GM18498 (cell line): ENCODE measurements around the gene PTCH2.

ENCODE experiments used
- ATAC-seq: cut with Tn5 transposase; IDR thresholded peaks from one replicate; pipeline ENCODE4 v1.9.1; 2021; ENCODE audit warnings: mild to moderate bottlenecking, moderate library complexity; ENCODE audit not compliant: unreplicated experiment

The PTCH2 gene, protein sequence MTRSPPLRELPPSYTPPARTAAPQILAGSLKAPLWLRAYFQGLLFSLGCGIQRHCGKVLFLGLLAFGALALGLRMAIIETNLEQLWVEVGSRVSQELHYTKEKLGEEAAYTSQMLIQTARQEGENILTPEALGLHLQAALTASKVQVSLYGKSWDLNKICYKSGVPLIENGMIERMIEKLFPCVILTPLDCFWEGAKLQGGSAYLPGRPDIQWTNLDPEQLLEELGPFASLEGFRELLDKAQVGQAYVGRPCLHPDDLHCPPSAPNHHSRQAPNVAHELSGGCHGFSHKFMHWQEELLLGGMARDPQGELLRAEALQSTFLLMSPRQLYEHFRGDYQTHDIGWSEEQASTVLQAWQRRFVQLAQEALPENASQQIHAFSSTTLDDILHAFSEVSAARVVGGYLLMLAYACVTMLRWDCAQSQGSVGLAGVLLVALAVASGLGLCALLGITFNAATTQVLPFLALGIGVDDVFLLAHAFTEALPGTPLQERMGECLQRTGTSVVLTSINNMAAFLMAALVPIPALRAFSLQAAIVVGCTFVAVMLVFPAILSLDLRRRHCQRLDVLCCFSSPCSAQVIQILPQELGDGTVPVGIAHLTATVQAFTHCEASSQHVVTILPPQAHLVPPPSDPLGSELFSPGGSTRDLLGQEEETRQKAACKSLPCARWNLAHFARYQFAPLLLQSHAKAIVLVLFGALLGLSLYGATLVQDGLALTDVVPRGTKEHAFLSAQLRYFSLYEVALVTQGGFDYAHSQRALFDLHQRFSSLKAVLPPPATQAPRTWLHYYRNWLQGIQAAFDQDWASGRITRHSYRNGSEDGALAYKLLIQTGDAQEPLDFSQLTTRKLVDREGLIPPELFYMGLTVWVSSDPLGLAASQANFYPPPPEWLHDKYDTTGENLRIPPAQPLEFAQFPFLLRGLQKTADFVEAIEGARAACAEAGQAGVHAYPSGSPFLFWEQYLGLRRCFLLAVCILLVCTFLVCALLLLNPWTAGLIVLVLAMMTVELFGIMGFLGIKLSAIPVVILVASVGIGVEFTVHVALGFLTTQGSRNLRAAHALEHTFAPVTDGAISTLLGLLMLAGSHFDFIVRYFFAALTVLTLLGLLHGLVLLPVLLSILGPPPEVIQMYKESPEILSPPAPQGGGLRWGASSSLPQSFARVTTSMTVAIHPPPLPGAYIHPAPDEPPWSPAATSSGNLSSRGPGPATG

DNA sequence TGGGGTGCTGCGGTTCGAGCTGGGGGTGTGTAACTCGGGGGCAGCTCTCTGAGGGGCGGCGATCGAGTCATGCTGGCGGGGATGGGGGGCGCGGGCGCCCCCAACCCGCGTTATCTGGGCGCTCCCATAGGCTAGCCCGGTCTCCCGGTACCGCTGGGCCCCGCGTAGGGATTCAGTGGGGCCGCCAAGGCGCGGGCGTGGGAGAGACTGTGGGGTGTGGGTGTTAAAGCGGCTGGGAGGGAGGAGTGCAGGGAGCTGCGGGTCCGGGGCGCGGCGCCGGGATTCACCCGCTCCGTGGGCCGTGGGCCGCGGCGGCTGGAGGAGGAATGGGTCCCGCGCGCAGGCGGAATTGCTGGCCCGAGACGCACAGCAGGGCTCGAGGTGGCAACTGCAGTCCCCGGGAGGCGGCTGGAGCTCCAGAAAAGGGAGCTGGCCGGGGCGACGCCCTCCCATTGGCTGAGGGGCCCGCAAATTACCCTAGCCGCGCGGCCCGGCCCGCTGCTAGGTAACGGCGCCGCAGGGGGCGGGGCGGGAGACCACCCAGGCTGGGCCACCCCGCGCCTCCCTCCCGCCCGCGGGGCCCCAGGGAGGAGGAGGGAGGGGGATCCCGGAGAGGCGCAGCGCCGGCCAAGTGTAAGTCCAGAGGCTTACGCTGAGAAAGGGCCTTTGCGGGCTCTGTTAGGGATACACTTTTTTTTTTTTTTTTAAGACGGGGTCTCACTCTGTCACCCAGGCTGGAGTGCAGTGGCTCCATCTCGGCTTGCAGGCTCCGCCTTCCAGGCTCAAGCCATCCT lies at the start of gene PTCH2:
Gene PTCH2 (minus strand): TSS at position 392 of the 794 bp plus-strand sequence. CDS start 321 bp downstream, at position 71.
- no peak for ATAC-seq

- no peak for ATAC-seq
Measured at GRCh38 chr1:44890007-44890406, 47.0 kb upstream of the PTCH2 start.

DNA sequence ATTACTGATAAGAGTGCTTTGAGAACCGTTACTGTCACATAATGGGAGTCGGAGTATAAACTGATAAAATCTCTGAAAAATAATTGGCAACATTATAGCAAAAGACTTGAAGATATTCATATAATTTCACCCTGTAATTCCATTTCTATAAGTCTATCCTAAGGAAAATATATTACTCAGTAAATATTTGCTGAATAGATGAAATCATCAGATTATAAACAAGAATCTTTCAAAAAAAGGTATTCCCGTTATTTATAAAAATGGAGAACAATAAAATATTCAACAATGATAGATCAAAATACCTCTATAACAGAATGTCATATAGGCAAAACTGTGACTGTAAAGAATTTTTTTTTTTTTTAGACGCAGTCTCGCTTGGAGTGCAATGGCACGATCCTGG lies 42.4 kb upstream of the PTCH2 start:
- ATAC-seq, result no peak

DNA sequence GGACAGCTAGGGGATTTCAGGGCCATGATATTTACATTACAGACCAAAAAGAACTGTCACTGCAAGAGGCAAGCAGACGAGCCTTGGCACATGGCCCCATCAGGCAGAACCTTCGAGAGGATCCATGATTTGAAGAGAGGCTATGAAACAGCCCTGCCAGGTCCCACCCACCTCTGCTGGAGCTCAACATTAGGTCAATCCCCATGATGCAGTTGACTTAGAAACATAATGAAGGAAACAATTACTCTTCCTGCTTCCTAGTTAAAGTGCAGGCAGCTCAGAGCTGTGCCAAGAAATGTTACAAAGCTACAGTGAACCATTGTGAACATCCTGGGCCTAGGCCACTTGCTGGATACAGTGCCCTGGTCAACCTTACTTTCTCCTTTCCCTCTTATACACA lies 41.7 kb upstream of the PTCH2 start:
- no peak for ATAC-seq

DNA sequence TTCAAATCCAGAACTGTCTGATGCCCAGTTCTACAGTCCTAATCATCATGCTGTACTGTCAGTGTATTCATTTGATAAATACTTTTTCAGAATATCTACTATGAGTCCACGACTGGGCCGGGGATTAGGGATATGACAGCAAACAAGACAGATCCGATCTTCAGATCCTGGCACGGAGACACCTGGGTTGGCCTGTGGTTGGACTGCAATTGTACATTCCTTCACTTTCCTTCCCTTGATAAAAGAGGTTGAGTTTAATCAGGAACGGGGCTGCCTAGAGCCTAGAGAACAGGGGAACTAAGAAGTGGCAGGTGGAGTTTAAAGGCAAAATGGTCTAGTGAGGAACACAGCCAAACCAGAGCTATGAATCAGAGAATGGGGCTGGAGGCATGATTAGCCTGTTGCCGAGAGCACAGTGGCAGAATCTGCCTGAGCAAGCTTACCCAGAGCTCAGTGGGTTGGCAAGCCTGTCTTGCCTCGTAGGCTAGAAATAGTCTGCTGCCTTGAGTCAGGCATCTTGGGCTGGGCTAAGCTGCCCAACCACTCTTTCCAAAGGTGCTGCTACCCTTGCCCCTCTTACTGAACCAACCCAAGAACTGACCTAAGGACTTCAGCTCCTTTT lies 38.1 kb upstream of the PTCH2 start:
- ATAC-seq, result no peak

- no peak for ATAC-seq
Measured at GRCh38 chr1:44874155-44874554, 31.1 kb upstream of the PTCH2 start.

- ATAC-seq, result no peak
Measured at GRCh38 chr1:44870096-44870495, 27.0 kb upstream of the PTCH2 start.

- ATAC-seq, result no peak
Measured at GRCh38 chr1:44867801-44868200, 24.7 kb upstream of the PTCH2 start.

GRCh38 chr1:44862829-44863401 lies 19.9 kb upstream of the PTCH2 start:
- ATAC-seq, result no peak

- ATAC-seq, result no peak
Measured at GRCh38 chr1:44860891-44861425, 17.9 kb upstream of the PTCH2 start.

DNA sequence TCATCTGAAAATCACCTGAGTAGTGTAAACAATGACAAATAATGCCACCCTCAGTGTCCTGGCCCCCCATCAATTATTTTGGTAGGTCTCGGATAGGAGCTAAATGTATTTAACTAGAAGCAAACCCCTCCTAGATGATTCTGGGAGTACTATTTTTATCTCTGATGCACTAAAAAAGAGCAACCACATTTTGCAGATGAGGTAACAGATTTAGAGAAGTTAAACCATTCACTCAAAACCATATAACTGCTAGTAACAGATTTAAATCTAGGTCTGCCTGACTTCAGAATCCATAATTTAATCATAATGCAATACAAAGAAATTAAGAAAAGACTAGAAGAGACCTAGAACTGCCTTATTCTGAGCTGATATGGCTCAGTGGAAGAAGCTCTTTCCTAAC lies 17.3 kb upstream of the PTCH2 start:
- ATAC-seq, result no peak

DNA sequence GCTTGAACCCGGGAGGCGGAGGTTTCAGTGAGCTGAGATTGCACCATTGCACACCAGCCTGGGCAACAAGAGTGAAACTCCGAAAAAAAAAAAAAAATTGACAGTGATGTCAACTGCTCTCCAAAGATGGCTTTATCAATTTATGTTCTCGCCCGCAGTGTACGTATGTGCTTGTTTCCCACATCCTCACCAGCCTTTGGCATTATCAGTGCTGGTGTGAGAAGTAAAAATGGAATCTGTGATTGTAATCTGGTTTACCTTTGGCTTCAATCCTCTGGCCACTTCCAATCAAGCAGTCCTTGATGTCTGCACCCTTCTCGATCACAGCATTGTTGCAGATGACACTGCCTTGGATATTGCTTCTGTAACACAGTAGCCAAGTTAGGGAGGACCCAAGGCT lies 14.4 kb upstream of the PTCH2 start:
- ATAC-seq, result no peak

- ATAC-seq, result no peak
Measured at GRCh38 chr1:44855742-44856141, 12.7 kb upstream of the PTCH2 start.

GRCh38 chr1:44854970-44855369 lies 11.9 kb upstream of the PTCH2 start:
- ATAC-seq, result no peak

DNA sequence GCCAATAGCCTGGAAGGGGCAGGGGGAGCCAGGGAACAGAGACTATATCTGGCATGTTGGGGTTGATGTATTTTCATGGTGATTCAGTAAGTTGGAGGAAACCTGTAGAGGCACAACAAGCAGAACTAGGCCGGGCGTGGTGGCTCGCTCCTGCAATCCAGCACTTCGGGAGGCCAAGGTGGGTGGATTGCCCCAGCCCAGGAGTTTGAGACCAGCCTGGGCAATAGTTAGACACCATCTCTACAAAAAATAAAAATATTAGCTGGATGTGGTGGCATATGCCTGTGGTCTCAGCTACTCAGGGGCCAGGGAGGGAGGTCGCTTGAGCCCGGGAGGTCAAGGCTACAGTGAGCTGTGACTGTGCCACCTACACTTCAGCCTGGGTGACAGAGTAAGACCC lies 10.1 kb upstream of the PTCH2 start:
- ATAC-seq, result no peak

- no peak for ATAC-seq
Measured at GRCh38 chr1:44851308-44851707, 8.3 kb upstream of the PTCH2 start.

DNA sequence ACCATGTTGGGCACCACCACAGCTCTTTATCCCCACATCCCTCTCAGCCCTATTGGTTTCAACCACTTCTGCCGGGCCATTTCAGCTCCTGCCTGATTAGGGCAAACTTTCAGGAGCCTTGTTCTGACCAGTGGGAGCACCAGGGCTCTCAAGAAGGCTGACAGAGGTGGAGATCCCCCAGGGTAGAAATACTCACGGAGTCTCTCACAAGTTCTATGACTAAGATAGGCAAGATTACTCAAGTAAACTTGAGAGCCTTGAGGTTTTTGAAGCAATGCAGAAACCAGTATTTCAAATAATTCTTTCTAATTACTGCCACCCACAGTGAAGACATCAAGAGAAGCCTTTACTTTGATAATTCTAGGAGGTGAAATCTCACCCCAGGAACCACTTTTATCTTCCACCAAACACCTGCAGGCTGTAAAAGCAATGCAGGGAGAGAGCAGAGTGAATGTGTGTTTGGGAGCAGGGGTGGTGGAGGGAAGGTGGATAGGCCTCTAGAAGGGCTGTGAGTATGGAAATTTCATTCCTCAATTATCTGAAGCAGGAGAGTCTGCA lies 6.6 kb upstream of the PTCH2 start:
- ATAC-seq, result no peak

DNA sequence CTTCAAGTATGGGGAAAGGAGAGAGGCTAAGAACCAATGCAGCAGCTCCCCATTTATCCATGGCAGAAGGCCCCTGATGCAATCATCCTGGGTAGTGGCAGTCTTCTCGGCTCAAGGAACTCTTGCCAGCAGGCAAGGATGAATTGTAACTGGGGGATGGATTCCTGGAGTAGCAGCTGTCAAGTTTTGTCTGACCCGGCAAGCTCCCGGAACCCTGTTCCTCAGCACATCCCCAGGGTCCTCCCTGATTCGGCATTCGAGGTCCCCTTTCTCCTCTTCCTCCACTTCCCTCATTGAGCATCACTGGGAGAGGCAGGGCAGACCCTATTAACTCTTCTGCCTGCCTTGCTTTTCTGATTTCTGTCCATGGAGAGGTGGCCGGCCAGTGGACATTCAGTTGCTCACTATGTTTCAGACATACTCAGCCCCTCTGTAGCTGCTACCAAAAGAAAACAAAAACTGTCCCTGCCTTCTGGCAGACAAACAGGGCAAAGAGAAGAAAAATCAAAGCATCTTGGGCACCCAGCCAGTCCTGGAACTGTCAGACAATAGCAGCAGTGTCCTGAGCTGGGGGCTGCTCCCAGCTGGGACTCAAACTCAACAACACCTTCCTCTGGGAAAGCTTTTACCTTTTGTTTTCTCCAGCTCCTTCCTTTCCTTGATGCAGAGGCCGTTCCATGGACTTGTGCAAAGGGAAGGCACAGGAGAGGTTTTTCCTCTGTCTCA lies 5.6 kb upstream of the PTCH2 start:
- ATAC-seq, result no peak

DNA sequence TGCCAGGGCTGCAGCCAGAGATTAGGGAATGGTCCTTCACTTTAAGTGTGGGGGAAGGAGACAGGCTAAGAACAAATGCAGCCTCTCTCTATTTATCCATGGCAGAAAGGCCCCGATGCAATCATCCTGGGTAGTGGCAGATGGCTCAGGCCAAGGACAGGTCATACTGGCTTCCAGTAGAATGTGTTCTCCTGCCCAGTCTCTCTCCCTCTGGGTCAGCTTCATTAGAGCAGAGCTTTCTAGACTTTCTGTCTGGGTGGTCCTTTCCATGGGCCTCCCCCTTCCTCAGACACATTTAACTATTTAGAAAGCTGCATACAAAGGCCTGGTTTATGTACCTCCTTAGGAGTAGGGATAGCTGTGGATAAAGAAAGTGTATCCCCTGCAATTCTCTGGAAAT lies 4.8 kb upstream of the PTCH2 start:
- ATAC-seq, result no peak
